ENCODE data around the gene MAP3K9. TPM values are rescaled to one million over a fixed set of nuclear protein-coding genes. Genes with fewer than 3 reads are reported as not detected.

The MAP3K9 gene
- total and polyA plus RNA-seq, 2 of the 8 experiments (the other 6 are each of a cell fraction or from before 2014, with no cell fraction given), result 9.8 to 24.7 TPM

DNA sequence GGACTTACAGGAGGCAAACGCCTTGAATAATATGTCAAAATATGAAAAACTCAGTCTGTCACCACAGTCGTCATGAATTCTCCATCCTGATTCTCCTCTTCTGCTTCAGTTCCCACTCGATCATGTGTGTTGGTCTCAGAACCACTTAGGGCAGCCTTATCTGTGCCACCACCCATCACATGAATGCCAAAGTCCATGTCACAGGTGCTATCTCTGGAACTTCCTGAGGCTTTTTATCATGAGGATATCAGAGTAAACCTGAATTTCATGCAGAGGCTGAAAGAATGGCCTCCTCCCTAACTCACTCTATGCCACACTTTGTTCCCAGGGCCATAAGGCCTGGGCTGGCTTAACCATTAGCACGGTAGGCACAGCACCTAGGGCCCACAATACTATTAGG is 28.8 kb upstream of the MAP3K9 start:
- WGBS, 2 experiments (ENCODE audit: extremely low coverage in 1 of 2, insufficient coverage in 1 of 2, insufficient read length in 1 of 2, insufficient replicate concordance in 2 of 2, low coverage in 1 of 2, low lambda C conversion rate in 2 of 2, missing lambda C conversion rate in 1 of 2), result 89% methylated on average over 4 of the region's 4 CpGs; no CpG with 5 or more reads in 1 of the 2 experiments
- Histone ChIP-seq H3K56ac (replicated peaks; ENCODE audit: insufficient read length, low read depth, low read length) (no peak overlapping the region), H2BK12ac (ENCODE audit: low read depth, low read length) (no peak overlapping the region), H4K20me1 (replicated peaks in 1 of 2; ENCODE audit: control insufficient read depth in 1 of 2, insufficient read depth in 2 of 2, low read length in 2 of 2) (no peaks in the 10 kb centered on the region), H3K79me1 (ENCODE audit: low read depth, low read length) (no peaks in the 10 kb centered on the region), H3K23me2 (ENCODE audit: low read depth, low read length) (no peaks in the 10 kb centered on the region; the same call in 1 of the 2 replicates), H3K4me2 (ENCODE audit: insufficient read depth in 1 of 2, low read depth in 2 of 2, low read length in 2 of 2) (no peak overlapping the region), H3K14ac (ENCODE audit: insufficient read length) (no peak overlapping the region), H3K4me3 (ENCODE audit: extremely low read depth in 1 of 4, insufficient read depth in 2 of 4, low read depth in 3 of 4, low read length in 4 of 4) (no peak overlapping the region), H4K91ac (replicated peaks; ENCODE audit: insufficient read length, low read length) (no peak overlapping the region), H3K4ac (replicated peaks; ENCODE audit: insufficient read length, low read depth, low read length) (no peak overlapping the region), H3K4me1 (replicated peaks in 1 of 4; ENCODE audit: control insufficient read depth in 3 of 4, insufficient read depth in 4 of 4, low read length in 3 of 4) (no peaks in the 10 kb centered on the region), H3K79me2 (ENCODE audit: control insufficient read depth in 1 of 2, insufficient read depth in 2 of 2, low read length in 2 of 2) (no peaks in the 10 kb centered on the region), H3K9me3 (ENCODE audit: insufficient read depth in 2 of 2, low read depth in 1 of 2, low read length in 1 of 2) (peaks cover 4 to 21% of the 10 kb centered on the region in 2 experiments), H4K5ac (ENCODE audit: insufficient read length, low read depth, low read length) (no peak overlapping the region), H3K27me3 (replicated peaks in 1 of 4; ENCODE audit: control insufficient read depth in 3 of 4, extremely low read depth in 1 of 4, insufficient read depth in 3 of 4, low read length in 3 of 4) (no peaks in the 10 kb centered on the region), H3K18ac (ENCODE audit: extremely low read depth, low read length) (no peak overlapping the region), H2BK120ac (replicated peaks; ENCODE audit: low read depth, low read length) (no peak overlapping the region), H2BK5ac (ENCODE audit: low read depth, low read length) (no peak overlapping the region), H2AK5ac (ENCODE audit: low read depth, low read length) (no peak overlapping the region), H3K27ac (ENCODE audit: low read depth, low read length) (no peak overlapping the region), H3K9ac (replicated peaks in 1 of 4; ENCODE audit: extremely low read depth in 1 of 4, low read depth in 3 of 4, low read length in 3 of 4) (no peak overlapping the region), H4K8ac (ENCODE audit: extremely low read depth, insufficient read depth, low read length) (no peak overlapping the region), H2BK20ac (ENCODE audit: low read length) (no peak overlapping the region), H3K23ac (ENCODE audit: insufficient read length) (no peak overlapping the region), H3K36me3 (ENCODE audit: control insufficient read depth in 2 of 4, insufficient read depth in 4 of 4, low read length in 3 of 4) (no peaks in the 10 kb centered on the region; a peak in 1 of 8 replicates), H2BK15ac (ENCODE audit: low read length) (no peak overlapping the region), H2AFZ (ENCODE audit: low read length) (no peak overlapping the region)
- ChIA-PET POLR2A (ENCODE audit: partially characterized antibody) (no interaction called here), CTCF (ENCODE audit: partially characterized antibody) (no interaction called here)
- DNase-seq (ENCODE audit: low read depth in 1 of 2, low spot score in 2 of 2) (no peak), FAIRE-seq (no peak)
- TF ChIP-seq RAD21 (IDR thresholded peaks at IDR 0.05 in 1 of 2, conservative IDR thresholded peaks at IDR 0.05 in 1 of 2; ENCODE audit: low read depth in 2 of 2, low read length in 2 of 2) (no peak), CHD1 (IDR thresholded peaks at IDR 0.05; ENCODE audit: low read depth, low read length) (no peak), CBX8 (IDR thresholded peaks at IDR 0.05; ENCODE audit: borderline replicate concordance, low read depth, low read length) (no peak), HDAC2 (IDR thresholded peaks at IDR 0.05; ENCODE audit: borderline replicate concordance in 1 of 2, low read depth in 2 of 2, low read length in 2 of 2) (no peak), ASH2L (IDR thresholded peaks at IDR 0.05; ENCODE audit: low read length) (no peak), CTBP2 (IDR thresholded peaks at IDR 0.05; ENCODE audit: borderline replicate concordance, insufficient read depth, insufficient read length, low read length) (no peak), HDAC6 (IDR thresholded peaks at IDR 0.05; ENCODE audit: low read depth, low read length) (no peak), TBP (IDR thresholded peaks at IDR 0.05; ENCODE audit: low read depth, low read length) (no peak), CBX5 (IDR thresholded peaks at IDR 0.05; ENCODE audit: low read depth, low read length) (no peak), ZNF274 (IDR thresholded peaks at IDR 0.05; ENCODE audit: borderline replicate concordance, extremely low read depth, low read length) (no peak), RFX5 (IDR thresholded peaks at IDR 0.05; ENCODE audit: borderline replicate concordance, low read depth, low read length) (no peak), EGR1 (IDR thresholded peaks at IDR 0.05; ENCODE audit: borderline replicate concordance, low read depth, low read length) (no peak), RXRA (IDR thresholded peaks at IDR 0.05; ENCODE audit: insufficient read depth, low read depth, low read length) (no peak)
- TF ChIP-seq, protein P1, sequence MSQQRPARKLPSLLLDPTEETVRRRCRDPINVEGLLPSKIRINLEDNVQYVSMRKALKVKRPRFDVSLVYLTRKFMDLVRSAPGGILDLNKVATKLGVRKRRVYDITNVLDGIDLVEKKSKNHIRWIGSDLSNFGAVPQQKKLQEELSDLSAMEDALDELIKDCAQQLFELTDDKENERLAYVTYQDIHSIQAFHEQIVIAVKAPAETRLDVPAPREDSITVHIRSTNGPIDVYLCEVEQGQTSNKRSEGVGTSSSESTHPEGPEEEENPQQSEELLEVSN (IDR thresholded peaks at IDR 0.05), result no peak

Measured in H1 (cell line).